Retinal pigment epithelial cell (primary cell): ENCODE results near the gene KLHL30.

Experiments
- DNase-seq: peaks from one replicate; pipeline ENCODE4 v3.0.0-alpha.2; 2010; ENCODE audit warnings: low read depth
- H3K4me3 ChIP-seq: 2 replicates; pipeline ENCODE4 v1.5.1; 2011; ENCODE audit warnings: mild to moderate bottlenecking, low read length, control low read depth, moderate library complexity
- CTCF ChIP-seq: conservative IDR thresholded peaks from 2 replicates; pipeline ENCODE4 v1.5.1; 2011; ENCODE audit warnings: low read depth, low read length, control low read depth, inconsistent platforms

The KLHL30 gene

GRCh38 chr2:238139196-238140039, 950 bp downstream of the KLHL30 start:
- DNase-seq, result no peak
- peak; percentile 49 for TF ChIP-seq CTCF
- H3K4me3 ChIP-seq, result peak overlapping the region; percentile 24

- no peak overlapping the region for H3K4me3 ChIP-seq
- no peak for DNase-seq
- TF ChIP-seq CTCF, result no peak
Measured at GRCh38 chr2:238140040-238140439, 1.6 kb downstream of the KLHL30 start.

- DNase-seq, result no peak
- TF ChIP-seq CTCF, result no peak
- H3K4me3 ChIP-seq, result no peak overlapping the region
Measured at GRCh38 chr2:238140721-238141540, 2.5 kb downstream of the KLHL30 start.

- H3K4me3 ChIP-seq, result no peak overlapping the region
- TF ChIP-seq CTCF, result no peak
- DNase-seq, result no peak
Measured at GRCh38 chr2:238141541-238142318, 3.3 kb downstream of the KLHL30 start.

GRCh38 chr2:238142382-238143205, 4.1 kb downstream of the KLHL30 start:
- no peak overlapping the region for H3K4me3 ChIP-seq
- no peak for TF ChIP-seq CTCF
- DNase-seq, result no peak

- no peak overlapping the region for H3K4me3 ChIP-seq
- no peak for TF ChIP-seq CTCF
- DNase-seq, result no peak
Measured at GRCh38 chr2:238143239-238143951, 4.9 kb downstream of the KLHL30 start.
